Peyer's patch (tissue), 4 donors: ENCODE data around the gene PRPF6. TPM values are rescaled to one million over a fixed set of nuclear protein-coding genes. Genes with fewer than 3 reads are reported as not detected.

Source experiments
- DNase-seq, 3 donors: peaks; one replicate each; pipeline ENCODE4 v3.0.0-alpha.2; 2017 to 2019
- H3K27ac ChIP-seq, 4 donors: fragments of 200-600 bp; sonication (generic); one replicate each; pipeline ENCODE4 v1.5.1; 2016 to 2019
- H3K27me3 ChIP-seq, 2 donors: fragments of 200-600 bp; sonication (generic); one replicate each; pipeline ENCODE4 v1.5.1; 2019
- H3K36me3 ChIP-seq, 3 donors: fragments of 200-600 bp; sonication (generic); one replicate each; pipeline ENCODE4 v1.5.1; 2016 to 2019
- H3K4me1 ChIP-seq, 4 donors: fragments of 200-600 bp; sonication (generic); one replicate each; pipeline ENCODE4 v1.5.1; 2016 to 2019
- H3K4me3 ChIP-seq, 4 donors: fragments of 200-600 bp; sonication (generic); 1 replicate in 3 of 4; 2 replicates in 1 of 4; pipeline ENCODE4 v1.5.1; 2016 to 2019; ENCODE audit warnings: mild to moderate bottlenecking in 1 of 4
- H3K9me3 ChIP-seq, 4 donors: fragments of 200-600 bp; sonication (generic); one replicate each; pipeline ENCODE4 v1.5.1; 2016 to 2019; ENCODE audit warnings: mild to moderate bottlenecking in 1 of 4
- CTCF ChIP-seq, 6 experiments: fragments of 450-650 bp in 4 of 6; fragments of 200-600 bp in 2 of 6; sonication (generic) in 1 of 6; IDR thresholded peaks; one replicate each; pipeline ENCODE4 v1.5.1; 2017 to 2019; ENCODE audit warnings: antibody characterized with exemption in 6 of 6, mild to moderate bottlenecking in 3 of 6, moderate library complexity in 1 of 6
- POLR2A ChIP-seq, 2 donors: fragments of 450-650 bp; IDR thresholded peaks; one replicate each; pipeline ENCODE4 v1.5.1; 2017; ENCODE audit warnings: antibody characterized with exemption in 2 of 2, mild to moderate bottlenecking in 2 of 2, moderate library complexity in 2 of 2
- small RNA-seq, 2 donors: library from RNA; depleted of rRNA; stranded (forward); fragments of <200 nt; gene quantifications; one replicate each; pipeline ENCODE3, GENCODE V24; 2016
- total RNA-seq, 4 donors: library from RNA; depleted of rRNA; stranded (reverse); fragments of >200 nt; gene quantifications; one replicate each; pipeline ENCODE4 v1.1.0, GENCODE V29; 2016

Gene PRPF6
- total RNA-seq, 4 donors from 2014 or later: 49.6 to 95.7 (median 64.2) TPM

- Histone ChIP-seq H3K9me3 (no peaks in the 10 kb centered on the region), H3K27ac (peak overlapping the region in 3 of 4 donors; percentile 73 to 95 (median 87)), H3K4me1 (peaks cover 0 to 40% (median 19%) of the 10 kb centered on the region in 4 donors), H3K4me3 (peak overlapping the region in 3 of 4 donors; percentile 63 to 81 (median 73)), H3K27me3 (peaks cover 0 to 15% of the 10 kb centered on the region in 2 donors), H3K36me3 (no peaks in the 10 kb centered on the region)
- DNase-seq: no peak
- no peak for TF ChIP-seq POLR2A (IDR thresholded peaks at IDR 0.05)
- TF ChIP-seq CTCF (IDR thresholded peaks at IDR 0.05): no peak
Observed at GRCh38 chr20:64080813-64081623, 100.1 kb downstream of the PRPF6 start.

GRCh38 chr20:64081624-64081964, 100.7 kb downstream of the PRPF6 start:
- H3K27ac ChIP-seq: no peak overlapping the region
- TF ChIP-seq POLR2A (IDR thresholded peaks at IDR 0.05) (no peak), CTCF (IDR thresholded peaks at IDR 0.05) (no peak)
- no peaks in the 10 kb centered on the region for H3K9me3 ChIP-seq
- DNase-seq: no peak
- H3K4me3 ChIP-seq: no peak overlapping the region
- peaks cover 0 to 40% (median 16%) of the 10 kb centered on the region in 4 donors for H3K4me1 ChIP-seq
- peaks cover 0 to 15% of the 10 kb centered on the region in 2 donors for H3K27me3 ChIP-seq
- H3K36me3 ChIP-seq: no peaks in the 10 kb centered on the region

- Histone ChIP-seq H3K27me3 (peaks cover 0 to 15% of the 10 kb centered on the region in 2 donors), H3K4me1 (peaks cover 0 to 40% (median 15%) of the 10 kb centered on the region in 4 donors)
Observed at GRCh38 chr20:64082126-64082731, 101.3 kb downstream of the PRPF6 start.

More at GRCh38 chr20:64082126-64082731, 101.3 kb downstream of the PRPF6 start:
- TF ChIP-seq POLR2A (IDR thresholded peaks at IDR 0.05) (no peak), CTCF (IDR thresholded peaks at IDR 0.05) (no peak)
- Histone ChIP-seq H3K4me3 (no peak overlapping the region), H3K27ac (no peak overlapping the region), H3K36me3 (no peaks in the 10 kb centered on the region), H3K9me3 (no peaks in the 10 kb centered on the region)
- no peak for DNase-seq

Small RNA genes lying within 50 kb of the gene (small RNA-seq; reads per million reads assigned to genes)
- gene AL355803.1: 0 reads per million in 2 donors
- 0 reads per million in 2 donors for gene MIR647
- 0 reads per million in 2 donors for gene MIR6813

Other genes starting within 250 kb of the PRPF6 start
- 10 to 100 TPM; 32.6 to 55.3 (median 41.0) TPM for gene LIME1, start 244.5 kb upstream of the PRPF6 start, total RNA-seq
- gene SLC2A4RG, start 241.4 kb upstream of the PRPF6 start, total RNA-seq: 10 to 100 TPM; 34.2 to 54.5 (median 40.4) TPM
- 10 to 100 TPM in 1 of 4 donors, 1 to 10 TPM in 3; 1.9 to 33.0 (median 4.4) TPM for gene ZBTB46, start 149.9 kb upstream of the PRPF6 start, total RNA-seq
- not detected for gene ABHD16B, start 119.6 kb upstream of the PRPF6 start, total RNA-seq
- gene TPD52L2, start 115.9 kb upstream of the PRPF6 start, total RNA-seq: 10 to 100 TPM; 59.4 to 78.7 (median 65.1) TPM
- gene DNAJC5, start 86.0 kb upstream of the PRPF6 start, total RNA-seq: 100 to 1,000 TPM in 3 of 4 donors, 10 to 100 TPM in 1; 41.3 to 137 (median 113) TPM
- 100 to 1,000 TPM in 3 of 4 donors, 10 to 100 TPM in 1; 70.4 to 189 (median 136) TPM for gene UCKL1, start 24.7 kb upstream of the PRPF6 start, total RNA-seq
- 1 to 10 TPM; 5.8 to 7.4 (median 6.4) TPM for gene ZNF512B, start 11.2 kb upstream of the PRPF6 start, total RNA-seq
- 10 to 100 TPM in 3 of 4 donors, 1 to 10 TPM in 1; 1.7 to 14.3 (median 11.1) TPM for gene SAMD10, start 1.5 kb upstream of the PRPF6 start, total RNA-seq
- 1 to 10 TPM in 2 of 4 donors, under 1 TPM in 2; 0.18 to 2.1 (median 1.1) TPM for gene C20orf204, start 55.0 kb downstream of the PRPF6 start, total RNA-seq
- gene SOX18, start 68.5 kb downstream of the PRPF6 start, total RNA-seq: 1 to 10 TPM in 3 of 4 donors, not detected in 1; 2.8 to 6.6 (median 3.4) TPM
- gene TCEA2, start 82.1 kb downstream of the PRPF6 start, total RNA-seq: 10 to 100 TPM in 2 of 4 donors, 1 to 10 TPM in 2; 4.7 to 19.8 (median 8.3) TPM
- gene RGS19, start 98.4 kb downstream of the PRPF6 start, total RNA-seq: 10 to 100 TPM in 1 of 4 donors, 1 to 10 TPM in 3; 3.3 to 39.6 (median 6.8) TPM
- under 1 TPM in 1 of 4 donors, not detected in 3; 0.27 TPM for gene OPRL1, start 99.0 kb downstream of the PRPF6 start, total RNA-seq
- not detected for gene LKAAEAR1, start 103.3 kb downstream of the PRPF6 start, total RNA-seq
- not detected for gene NPBWR2, start 126.4 kb downstream of the PRPF6 start, total RNA-seq
- gene MYT1, start 183.3 kb downstream of the PRPF6 start, total RNA-seq: under 1 TPM in 2 of 4 donors, not detected in 2; 0.18 to 0.83 TPM